Suppressor macrophage treated with lipopolysaccharide for 1 hour (primary cell): ENCODE measurements around the gene JAK3.

Experiments used
- DNase-seq, 3 donors: peaks; one replicate each; pipeline ENCODE4 v3.0.0-alpha.2; 2020 to 2022

The JAK3 gene

GRCh38 chr19:17837972-17838371, 9.8 kb downstream of the JAK3 start:
- DNase-seq, result peak; percentile 17 to 34 (median 29)

DNA sequence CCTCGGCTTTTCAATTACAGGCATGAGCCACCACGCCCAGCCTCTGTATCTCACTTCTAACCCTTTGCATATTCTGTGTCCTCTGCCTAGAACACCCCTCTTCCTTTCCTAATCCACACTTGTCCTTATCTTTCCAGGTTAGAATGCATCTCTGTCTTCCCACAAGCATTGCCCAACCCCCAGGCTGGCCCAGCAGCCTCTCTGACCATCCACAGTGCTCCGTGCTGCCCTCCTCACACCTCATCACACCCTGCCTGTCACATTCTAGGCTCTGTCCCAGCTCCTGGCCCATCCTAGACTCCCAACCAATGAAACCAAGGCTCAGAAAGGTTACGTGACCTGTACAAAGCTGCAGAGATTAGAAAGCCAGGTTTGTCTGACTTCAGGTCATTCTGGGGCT, 11.3 kb downstream of the JAK3 start:
- no peak for DNase-seq

- DNase-seq, result no peak
Measured at GRCh38 chr19:17835182-17836006, 12.4 kb downstream of the JAK3 start.

DNA sequence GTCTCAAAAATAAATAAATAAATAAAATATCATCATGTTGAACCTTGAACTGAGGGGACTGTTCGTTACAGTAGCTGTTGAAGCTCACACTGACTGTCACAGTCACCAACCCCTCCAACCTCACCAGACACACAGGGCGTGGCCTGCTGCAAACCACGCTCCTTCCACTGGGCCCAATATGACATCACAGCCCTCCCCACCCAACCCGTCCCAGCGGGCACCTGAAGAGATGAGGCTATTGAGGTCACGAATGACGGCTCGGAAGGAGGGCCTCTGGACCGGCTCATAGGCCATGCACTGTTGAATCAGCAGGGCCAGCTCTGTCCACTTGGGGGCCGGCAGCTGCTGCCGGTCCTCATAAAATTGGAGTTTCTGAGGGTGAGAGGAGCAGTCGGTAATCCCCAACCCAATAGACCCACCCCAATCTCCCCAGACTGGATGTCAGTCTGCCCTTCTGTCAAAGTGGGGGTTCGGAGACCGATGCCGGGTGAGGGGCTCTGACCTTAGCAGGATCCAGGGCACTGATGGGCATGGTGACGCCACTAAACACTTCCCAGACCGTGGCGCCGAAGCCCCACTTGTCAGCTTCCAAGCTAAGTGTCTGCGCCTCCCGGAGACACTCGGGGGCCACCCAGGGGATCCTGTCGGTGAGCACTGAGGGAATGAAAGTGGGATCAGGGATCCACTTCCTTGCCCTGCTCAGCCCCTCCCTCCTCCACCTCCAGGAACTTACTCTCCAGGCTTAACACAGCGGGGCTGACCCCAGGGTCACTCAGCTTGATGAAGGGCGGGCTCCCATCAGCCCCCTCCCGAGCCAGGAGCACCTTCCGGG, 13.2 kb downstream of the JAK3 start:
- DNase-seq, result no peak

DNA sequence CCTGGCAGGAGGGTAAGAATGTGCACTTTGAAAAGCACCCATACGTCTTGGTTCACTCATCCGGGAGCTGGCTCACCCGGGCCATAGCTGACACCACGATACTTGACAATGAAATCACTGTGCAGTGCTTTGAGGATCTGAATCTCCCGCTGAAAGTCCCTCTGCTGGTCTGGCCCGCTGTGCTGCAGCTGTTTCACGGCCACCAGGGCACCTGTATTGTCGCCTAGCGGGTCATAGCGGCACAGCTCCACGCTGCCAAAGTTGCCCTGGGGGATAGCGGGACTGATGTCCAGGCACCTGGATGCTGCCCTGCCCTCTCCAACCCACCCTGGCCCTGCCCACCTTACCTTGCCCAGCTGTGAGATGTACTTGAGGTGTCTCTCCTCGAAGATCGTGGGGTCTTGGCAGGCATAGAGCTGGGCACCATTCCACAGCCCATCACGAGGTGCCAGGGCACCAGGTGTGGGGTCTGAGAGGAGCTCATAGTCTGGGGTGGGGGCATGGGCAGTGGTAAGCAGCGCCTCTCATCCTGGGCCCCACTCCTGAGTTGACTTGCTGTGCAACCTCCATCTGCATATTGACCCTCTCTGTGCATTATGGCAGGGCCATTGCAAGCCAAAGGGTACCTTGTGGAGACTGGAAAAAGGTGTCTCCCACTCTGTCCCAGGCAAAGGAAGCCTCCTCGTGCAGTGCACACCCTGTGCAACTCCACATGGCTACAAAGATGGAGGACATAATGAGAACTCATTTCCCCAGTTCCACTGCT, 15.2 kb downstream of the JAK3 start:
- DNase-seq, result no peak

DNA sequence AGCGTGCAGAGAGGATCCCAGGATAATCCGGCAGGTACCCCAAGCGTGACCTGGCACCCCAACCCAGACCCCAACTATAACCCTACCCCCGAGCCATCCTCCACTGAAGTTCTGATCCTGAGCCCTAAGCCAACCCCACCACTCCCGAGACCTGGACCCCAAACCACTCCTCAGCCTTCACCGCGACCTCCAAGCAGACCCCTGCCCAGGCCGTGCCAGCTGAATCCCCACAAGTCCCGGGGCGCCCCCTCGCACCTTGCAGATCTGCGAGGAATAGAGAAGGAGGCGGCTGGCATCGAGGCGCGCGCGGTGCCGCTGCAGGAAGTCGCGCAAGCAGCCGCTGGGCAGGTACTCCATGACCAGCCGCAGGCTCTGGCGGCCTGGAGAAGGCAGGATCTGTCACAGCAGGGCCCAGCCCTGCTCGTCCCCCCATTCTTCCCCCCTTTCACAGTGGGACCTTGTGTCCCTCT, 16.3 kb downstream of the JAK3 start:
- DNase-seq, result no peak

DNA sequence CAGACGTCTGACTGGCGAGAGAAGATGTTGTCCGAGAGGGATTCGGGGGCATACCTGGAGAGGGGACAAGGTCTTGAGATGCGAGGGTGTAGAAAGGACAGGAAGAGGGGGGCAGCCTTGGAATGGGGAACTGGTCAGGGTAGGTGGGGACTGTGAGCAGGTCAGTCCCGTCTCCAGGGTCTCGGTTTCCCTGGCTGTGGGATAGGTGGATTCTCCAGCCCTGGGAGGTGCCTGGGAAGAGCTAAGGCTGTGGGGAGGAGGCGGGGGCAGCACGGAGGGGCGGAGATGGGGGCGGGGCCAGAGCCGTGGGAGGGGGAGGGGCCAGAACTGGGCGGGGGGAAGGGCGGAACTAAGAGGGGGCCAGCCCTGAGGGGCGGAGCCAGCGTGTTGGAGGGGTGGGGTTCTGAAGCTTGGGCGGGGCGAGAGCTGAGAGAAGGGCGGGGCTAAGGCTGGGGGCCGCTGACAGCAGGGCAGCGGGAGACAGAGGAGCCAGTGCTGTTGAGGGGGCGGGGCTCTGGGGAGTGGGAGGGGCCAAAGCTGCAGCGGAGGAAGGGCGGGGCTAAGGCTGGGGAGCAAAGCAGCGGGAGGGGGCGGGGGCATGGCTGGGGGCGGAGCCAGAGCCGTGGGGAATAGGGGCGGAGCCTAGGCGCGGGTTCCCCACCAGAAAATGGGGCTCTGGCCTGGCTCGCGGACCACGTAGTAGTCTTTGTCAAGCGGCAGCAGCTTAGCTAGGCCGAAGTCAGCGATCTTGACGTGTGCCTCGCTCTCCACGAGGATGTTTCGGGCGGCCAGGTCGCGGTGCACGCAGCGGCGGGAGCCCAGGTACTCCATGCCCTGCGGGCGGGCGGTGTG, 17.0 kb downstream of the JAK3 start:
- peak in 1 of 3 donors; percentile 35 for DNase-seq

DNA sequence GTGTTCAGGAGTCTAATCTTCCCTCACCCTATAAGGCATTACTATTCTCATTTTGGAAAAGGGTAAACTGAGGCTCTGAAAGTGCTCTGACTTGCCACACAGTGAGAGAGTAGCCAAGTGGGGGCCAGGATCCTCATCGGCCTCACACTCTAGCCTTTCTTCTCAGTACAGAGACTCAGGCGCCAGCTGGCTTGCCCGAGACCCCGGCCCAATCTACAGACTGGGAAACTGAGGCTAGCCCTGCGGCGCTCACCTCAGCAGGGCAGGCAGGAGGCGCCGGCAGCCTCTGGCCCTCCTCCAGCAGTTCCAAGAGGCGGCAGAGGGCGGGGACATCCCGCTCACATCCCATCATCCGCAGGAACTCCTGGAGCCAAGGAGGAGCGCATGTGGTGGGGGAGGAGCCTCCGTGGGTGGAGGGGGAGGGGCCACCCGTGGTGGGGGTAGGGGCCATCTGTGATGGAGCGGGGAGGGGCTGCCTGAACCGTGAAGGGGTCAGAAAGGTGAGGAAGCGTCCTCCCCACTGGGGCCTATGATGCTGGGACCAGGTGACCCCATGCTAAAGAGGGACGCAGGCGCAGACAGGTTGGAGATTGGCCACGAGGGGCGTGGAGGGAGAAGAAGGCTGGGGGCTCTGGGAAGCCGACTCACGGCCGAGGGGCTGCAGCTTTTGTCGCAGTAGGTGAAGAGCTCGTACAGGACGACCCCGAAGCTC, 17.8 kb downstream of the JAK3 start:
- no peak for DNase-seq

GRCh38 chr19:17826508-17827056, 21.2 kb downstream of the JAK3 start:
- no peak for DNase-seq

DNA sequence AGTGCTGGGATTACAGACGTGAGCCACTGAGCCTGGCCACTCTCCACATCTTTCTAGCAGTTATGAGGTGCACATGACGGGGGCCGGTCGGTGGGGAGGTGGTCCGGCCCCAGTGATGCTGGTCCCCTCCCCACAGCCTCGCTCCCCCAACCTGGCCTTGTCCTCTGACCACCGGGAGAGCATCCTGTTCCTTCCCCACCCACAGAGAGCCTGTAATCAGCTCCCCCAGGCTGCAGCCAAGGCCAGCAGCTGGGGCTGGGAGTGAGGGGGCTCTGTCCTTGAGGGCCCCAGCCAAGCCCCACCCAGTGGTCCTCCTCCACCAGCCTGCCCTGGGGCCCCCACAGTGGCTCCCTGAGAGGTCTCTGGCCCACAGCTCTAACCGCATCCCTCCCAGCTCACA, 23.4 kb downstream of the JAK3 start:
- no peak for DNase-seq

DNA sequence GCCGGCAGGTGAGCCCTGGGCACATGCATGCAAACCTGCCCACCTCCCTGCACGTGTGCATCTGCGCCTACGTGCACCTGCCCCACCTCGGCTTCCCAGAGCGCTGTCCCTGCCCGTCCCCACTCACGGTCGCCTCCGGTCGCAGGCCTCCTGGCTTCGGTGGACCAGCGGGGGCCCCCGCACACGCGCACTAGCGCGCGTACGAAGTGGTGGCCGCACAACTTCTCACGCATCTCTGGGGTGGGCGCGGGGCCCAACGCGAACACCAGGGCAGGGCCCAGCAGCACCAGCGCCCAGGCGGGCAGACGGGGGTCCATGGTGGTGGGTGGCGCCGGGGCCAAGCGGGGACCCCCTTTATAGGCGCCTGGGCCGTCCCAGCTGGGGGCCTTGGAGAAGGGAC, 26.6 kb downstream of the JAK3 start, which contains the start of gene INSL3:
TSS of gene INSL3 (minus strand) at position 330 of the 400 bp plus-strand sequence. CDS start at position 317, 13 bp downstream.
- DNase-seq, result no peak

GRCh38 chr19:17817668-17818363, 30.0 kb downstream of the JAK3 start:
- no peak for DNase-seq

- no peak for DNase-seq
Measured at GRCh38 chr19:17812099-17812498, 35.7 kb downstream of the JAK3 start.

DNA sequence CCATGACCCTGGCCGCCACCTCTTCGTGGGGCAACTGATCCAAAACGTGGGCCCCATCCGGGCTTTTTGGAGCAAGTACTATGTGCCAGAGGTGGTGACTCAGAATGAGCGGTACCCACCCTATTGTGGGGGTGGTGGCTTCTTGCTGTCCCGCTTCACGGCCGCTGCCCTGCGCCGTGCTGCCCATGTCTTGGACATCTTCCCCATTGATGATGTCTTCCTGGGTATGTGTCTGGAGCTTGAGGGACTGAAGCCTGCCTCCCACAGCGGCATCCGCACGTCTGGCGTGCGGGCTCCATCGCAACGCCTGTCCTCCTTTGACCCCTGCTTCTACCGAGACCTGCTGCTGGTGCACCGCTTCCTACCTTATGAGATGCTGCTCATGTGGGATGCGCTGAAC, 36.1 kb downstream of the JAK3 start:
- no peak for DNase-seq

DNA sequence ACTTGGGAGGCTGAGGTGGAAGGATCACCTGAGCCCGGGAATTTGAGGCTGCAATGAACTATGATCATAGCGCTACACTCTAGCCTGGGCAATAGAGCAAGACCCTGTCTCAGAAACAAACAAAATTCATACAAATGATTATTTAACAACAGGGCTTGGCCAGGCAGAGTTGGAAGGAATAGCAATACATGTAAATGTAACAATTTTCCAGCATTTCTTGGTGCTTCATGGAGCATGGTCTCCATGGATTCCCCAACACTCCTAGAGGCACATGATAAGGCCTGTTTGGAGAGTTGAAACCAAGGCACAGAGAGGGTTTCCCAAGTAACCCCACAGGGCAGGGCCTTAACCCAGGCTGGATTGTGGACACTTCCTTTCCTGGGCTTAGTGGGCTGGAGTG, 36.7 kb downstream of the JAK3 start:
- DNase-seq, result no peak

- DNase-seq, result no peak
Measured at GRCh38 chr19:17807731-17808316, 40.0 kb downstream of the JAK3 start.

DNA sequence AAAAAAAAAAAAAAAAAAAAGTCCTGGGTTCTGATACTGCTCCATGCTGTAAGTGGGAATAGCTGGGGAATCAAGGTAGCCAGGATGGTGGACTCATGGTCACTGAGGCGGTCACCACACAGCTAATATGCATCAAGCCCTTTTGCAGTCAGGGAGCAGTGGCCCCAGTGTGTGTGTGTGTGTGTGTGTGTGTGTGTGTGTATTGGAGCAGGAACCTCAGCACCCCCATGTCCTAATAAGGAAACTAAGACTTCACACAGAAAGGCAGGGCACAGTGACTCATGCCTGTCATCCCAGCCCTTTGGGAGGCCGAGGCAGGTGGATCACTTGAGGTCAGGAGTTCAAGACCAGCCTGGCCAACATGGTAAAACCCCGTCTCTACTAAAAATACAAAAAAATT, 40.8 kb downstream of the JAK3 start:
- peak; percentile 29 to 49 (median 36) for DNase-seq

DNA sequence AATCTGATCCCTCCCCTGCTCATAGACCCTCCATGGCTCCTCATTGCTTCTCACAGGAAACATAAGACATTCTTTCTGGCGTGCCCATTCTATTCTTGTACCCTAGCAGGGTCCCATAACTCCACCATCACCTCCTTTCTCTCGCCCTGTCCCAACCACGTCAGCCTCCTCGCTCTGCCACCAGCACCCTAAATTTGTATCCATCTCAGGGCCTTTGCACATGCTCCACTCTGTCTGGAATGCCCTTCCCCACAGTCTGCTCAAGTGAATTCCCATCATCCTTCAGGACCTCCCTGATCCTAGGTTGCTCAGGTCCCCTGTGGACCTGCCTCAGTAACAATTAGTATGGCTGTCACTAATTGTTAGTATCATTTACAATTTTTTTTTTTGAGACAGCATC, 42.4 kb downstream of the JAK3 start:
- no peak for DNase-seq

DNA sequence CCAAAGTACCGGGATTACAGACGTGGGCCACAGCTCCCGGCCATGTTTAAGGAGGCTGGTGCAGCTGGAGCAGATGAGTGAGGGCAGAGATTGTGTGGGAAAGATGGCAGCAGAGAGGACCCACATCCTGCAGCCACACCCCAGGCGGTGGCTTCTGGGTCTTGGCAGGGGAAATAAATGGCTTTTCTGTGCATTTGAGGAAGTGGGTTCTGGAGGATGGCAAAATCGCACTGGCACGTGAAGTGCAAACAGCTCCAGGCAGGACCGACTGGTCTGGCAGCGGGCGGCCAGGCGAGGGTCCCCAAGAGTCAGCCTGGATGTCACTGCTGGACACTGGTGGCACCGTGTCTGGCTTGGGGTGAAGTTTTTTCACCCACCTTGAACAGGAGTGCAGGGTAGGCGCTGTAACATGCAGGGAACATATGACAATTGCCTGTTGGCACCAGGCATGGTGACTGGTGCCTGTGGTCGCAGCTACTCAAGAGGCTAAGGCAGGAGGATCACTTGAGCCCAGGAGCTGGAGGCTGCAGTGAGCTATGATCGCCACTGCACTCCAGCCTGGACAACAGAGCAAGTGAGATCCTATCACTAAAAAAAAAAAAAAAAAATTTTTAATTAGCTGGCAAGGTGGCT, 44.4 kb downstream of the JAK3 start:
- peak; percentile 50 to 66 (median 64) for DNase-seq
